Left colon (tissue), 2 donors: ENCODE measurements around the gene LCE3D. TPM values are rescaled to one million over a fixed set of nuclear protein-coding genes. Genes with fewer than 3 reads are reported as not detected.

ENCODE experiments used
- ATAC-seq: fragments of 200-7000 bp; cut with Tn5 transposase; one replicate; pipeline ENCODE4 v1.9.1; 2020; ENCODE audit warnings: mild to moderate bottlenecking, moderate library complexity
- DNase-seq, 2 donors: peaks; one replicate each; pipeline ENCODE4 v3.0.0-alpha.2; 2020
- intact Hi-C, 2 donors: fragments of 100-400 bp; cut with DNase I in 1 of 2; cut with micrococcal nuclease in 1 of 2; formaldehyde crosslinking; loops; one replicate each; pipeline versions ENCODE4 v1.11.2 to v1.14.0; 2022; cut with DNase I, micrococcal nuclease
- total RNA-seq, 2 donors: library from RNA; stranded (reverse); fragmentation: NEBNext Ultra II Directional; extraction: Animal tissue kit (Norgen Biotek cat#: 25700); gene quantifications; one replicate each; pipeline ENCODE4 v1.2.1, GENCODE V29; 2021
- donor health status: DM: no; HTN: no; CAD: no.
- donor health status: DM: yes; HTN: yes; CAD: no.

Gene LCE3D
- total RNA-seq, 2 donors from 2014 or later = not detected

- intact Hi-C loops = no loop called here
- DNase-seq (no peak), ATAC-seq (no peak)
Measured at GRCh38 chr1:152535774-152536173, 44.5 kb downstream of the LCE3D start.

DNA sequence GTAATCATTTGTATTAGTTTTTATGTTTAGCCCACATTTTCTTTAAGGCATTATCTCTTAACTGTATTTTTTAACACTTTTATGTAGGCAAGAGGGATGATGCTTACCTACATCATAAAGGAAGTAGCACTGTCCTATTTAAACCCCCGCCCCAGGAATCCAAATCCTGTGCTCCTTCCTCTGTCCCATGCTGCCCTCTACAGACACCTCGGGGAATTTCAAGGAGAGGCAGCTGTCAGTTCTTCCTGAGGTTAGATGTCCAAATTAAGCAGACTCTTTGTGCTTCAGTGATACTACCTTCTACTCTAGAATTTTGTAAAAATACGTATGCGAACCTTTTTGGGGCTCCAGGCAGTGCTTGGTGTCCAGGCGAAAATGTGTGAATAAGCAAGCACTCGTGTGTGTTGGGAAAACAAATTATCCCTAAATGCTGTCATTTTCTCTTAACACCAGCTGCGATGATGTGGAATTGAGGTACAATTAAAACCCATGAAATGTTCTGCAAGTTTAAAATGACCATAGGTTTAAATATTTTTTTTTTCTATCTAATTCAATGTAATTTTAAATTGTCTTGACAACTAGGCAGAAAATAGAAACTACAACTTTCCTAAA, 46.9 kb downstream of the LCE3D start:
- DNase-seq (peak in 1 of 2 donors; percentile 39), ATAC-seq (peak; percentile 64)
- intact Hi-C loops = no loop called here

Other genes with a start within 250 kb of the LCE3D start
- gene FLG2, start 220.5 kb downstream of the LCE3D start, total RNA-seq = not detected
- not detected for gene CRNN, start 166.3 kb downstream of the LCE3D start, total RNA-seq
- not detected for gene LCE5A, start 69.7 kb downstream of the LCE3D start, total RNA-seq
- not detected for gene CRCT1, start 66.0 kb downstream of the LCE3D start, total RNA-seq
- gene LCE3E, start 13.7 kb downstream of the LCE3D start, total RNA-seq = not detected
- gene LCE3C, start 19.7 kb upstream of the LCE3D start, total RNA-seq = not detected
- gene LCE3B, start 33.3 kb upstream of the LCE3D start, total RNA-seq = not detected
- not detected for gene LCE3A, start 42.6 kb upstream of the LCE3D start, total RNA-seq
- gene LCE2D, start 82.9 kb upstream of the LCE3D start, total RNA-seq = not detected
- not detected for gene LCE2C, start 94.8 kb upstream of the LCE3D start, total RNA-seq
- not detected for gene LCE2B, start 105.6 kb upstream of the LCE3D start, total RNA-seq
- gene LCE2A, start 117.8 kb upstream of the LCE3D start, total RNA-seq = not detected
- not detected for gene LCE4A, start 127.6 kb upstream of the LCE3D start, total RNA-seq
- gene KPRP, start 177.5 kb upstream of the LCE3D start, total RNA-seq = not detected
- gene LCE1F, start 194.6 kb upstream of the LCE3D start, total RNA-seq = not detected
- gene LCE1E, start 205.7 kb upstream of the LCE3D start, total RNA-seq = not detected
- gene LCE1D, start 216.2 kb upstream of the LCE3D start, total RNA-seq = not detected
- gene LCE1C, start 226.1 kb upstream of the LCE3D start, total RNA-seq = not detected
- not detected for gene LCE1B, start 231.5 kb upstream of the LCE3D start, total RNA-seq
- not detected for gene LCE1A, start 247.0 kb upstream of the LCE3D start, total RNA-seq